NB4 (cell line): Measurements from ENCODE around the gene WDR70.

Experiments used
- CTCF ChIP-seq: IDR thresholded peaks from one replicate; pipeline ENCODE4 v1.5.1; 2012; ENCODE audit warnings: low read depth, low read length
- POLR2A ChIP-seq: IDR thresholded peaks from 2 replicates; pipeline ENCODE4 v1.6.1; 2011; ENCODE audit warnings: mild to moderate bottlenecking; ENCODE audit not compliant: insufficient read length; ENCODE audit errors: extremely low read depth

GRCh38 chr5:37552161-37552560, 173.0 kb downstream of the WDR70 start:
- TF ChIP-seq CTCF (no peak), POLR2A (no peak)
